Posterior cingulate gyrus (tissue), 11 donors: Measurements from ENCODE around the gene SND1.

ENCODE experiments used
- DNase-seq, 10 donors: peaks; one replicate each; pipeline versions ENCODE4 v3.0.0 to v3.0.0-alpha.2; 2020 to 2021; ENCODE audit warnings: mixed read lengths in 3 of 10
- intact Hi-C: fragments of 100-400 bp; cut with DNase I; formaldehyde crosslinking; loops from one replicate; pipeline ENCODE4 v1.15.1; 2023

Gene SND1

DNA sequence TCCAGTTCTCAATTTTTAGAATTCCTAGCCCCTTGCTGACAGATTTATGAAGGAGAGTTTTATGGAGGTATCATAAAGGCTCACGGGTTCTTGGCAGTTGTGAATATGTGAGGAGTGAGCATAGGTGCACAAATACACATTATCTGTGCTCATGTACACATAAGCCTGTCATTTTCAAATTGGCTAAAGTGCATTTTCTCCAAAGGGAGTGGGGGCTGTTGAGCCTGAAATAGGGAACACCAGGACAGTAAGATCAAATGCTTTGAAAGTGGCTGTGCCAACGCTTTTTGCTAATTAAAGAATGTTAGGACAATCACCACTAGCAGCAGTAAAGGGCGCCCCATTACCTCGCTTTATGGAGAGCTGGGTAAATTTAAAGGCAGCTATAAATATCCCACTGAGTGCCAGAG, 387.6 kb downstream of the SND1 start:
- intact Hi-C loops: no loop called here
- no peak for DNase-seq

GRCh38 chr7:128040205-128040604, 388.2 kb downstream of the SND1 start:
- intact Hi-C loops: no loop called here
- no peak for DNase-seq

DNA sequence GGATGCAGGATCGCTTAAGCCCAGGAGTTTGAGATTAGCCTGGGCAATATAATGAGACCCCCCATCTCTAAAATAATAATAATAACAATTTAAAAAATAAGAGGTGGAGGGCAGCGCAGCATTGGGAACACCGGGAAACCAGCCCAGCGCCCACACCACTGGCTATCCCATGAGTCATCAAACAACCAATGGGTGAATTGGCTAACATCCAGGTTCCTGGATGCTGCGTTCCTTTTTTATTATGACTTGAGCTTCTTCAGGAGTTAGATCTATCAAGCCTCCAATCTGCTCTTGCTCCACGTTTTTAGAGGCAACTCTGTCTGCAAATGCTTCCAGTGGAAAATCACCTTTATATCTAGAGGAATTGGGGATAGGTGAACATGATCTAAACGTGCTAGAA, 389.2 kb downstream of the SND1 start:
- no peak for DNase-seq
- intact Hi-C loops: no loop called here

DNA sequence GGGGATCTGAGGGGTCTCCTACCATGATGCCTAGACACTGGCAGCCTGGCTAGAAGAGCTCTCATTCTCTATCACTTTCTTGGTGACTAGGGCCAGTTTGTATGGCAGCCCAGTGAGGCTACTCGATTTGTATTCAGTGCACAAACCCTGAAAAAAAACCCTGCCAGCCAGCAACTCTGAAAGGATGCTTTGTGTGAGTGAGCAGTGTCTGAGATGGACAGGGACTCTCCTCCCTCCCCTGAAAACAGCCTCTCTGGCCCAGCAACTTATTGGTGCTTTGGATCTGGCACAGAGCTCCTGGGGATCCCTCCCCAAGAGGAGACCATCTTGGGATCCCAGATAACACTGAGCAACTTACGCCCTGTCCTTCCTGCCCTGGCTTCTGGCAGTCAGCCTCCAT, 390.0 kb downstream of the SND1 start:
- DNase-seq: peak in 8 of 10 donors; percentile 47 to 95 (median 72)
- intact Hi-C loops: no loop called here

GRCh38 chr7:128044064-128044463, 392.1 kb downstream of the SND1 start:
- intact Hi-C loops: no loop called here

DNA sequence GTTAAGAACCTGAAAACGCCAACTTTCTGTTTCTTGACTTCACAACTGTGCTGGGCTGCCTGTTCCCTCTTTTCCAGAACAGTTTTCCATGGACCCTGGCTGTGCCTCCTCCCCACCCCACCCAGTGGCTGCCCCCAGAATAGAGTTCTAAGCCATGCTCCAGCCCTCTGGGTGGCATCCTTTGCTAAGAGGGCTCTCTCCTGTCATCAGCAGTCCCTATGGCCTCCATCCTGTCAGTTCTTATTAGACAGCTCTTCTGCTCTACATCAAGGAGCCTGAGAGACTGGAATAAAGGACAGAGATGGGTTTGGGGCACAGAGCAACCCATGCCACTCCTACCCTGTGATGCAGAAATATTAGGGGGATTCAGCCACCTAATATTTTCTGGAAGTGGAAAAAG, 393.2 kb downstream of the SND1 start:
- peak in 1 of 10 donors; percentile 66 for DNase-seq
- intact Hi-C loops: no loop called here

More at GRCh38 chr7:128044064-128044463, 392.1 kb downstream of the SND1 start:
- DNase-seq: no peak

DNA sequence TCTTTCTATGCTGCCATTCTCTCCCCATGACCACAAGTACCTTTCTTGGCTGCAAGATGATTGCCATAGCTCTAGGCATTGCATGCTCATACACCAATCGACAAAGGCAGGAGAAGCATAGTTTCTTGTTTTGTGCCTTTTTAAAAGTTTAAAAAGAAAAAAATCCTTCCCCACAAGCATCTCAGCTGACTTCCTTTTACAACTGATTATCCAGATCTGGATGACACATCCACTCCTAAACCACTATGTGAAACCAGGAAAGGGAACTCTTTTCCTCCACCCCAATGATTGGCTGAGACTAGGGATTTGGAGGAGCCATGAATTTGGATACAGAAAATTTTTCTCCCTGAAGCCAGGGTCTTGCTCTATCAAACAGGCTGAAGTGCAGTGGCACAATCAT, 393.8 kb downstream of the SND1 start:
- DNase-seq: no peak
- intact Hi-C loops: no loop called here

DNA sequence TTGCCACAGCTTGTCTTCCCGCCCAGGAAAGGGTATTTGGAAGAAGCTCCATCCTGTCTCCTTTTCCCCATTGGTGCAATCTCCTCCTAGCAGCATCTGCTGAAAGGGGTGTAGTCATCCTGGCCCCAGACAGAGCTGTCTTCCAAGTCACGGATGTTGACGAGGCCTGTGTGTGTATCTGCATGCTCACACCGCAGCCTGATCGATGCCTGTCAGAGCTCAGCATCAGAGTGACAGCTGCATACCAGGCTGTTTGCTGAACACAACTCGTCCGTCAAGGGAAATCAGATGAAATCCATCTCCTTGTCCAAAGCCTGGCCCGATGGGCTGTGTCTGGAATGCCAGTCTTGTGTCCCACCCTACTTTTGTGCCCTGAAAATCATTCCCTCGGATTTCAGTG, 400.4 kb downstream of the SND1 start:
- intact Hi-C loops: no loop called here

GRCh38 chr7:128053023-128053422, 401.0 kb downstream of the SND1 start:
- no peak for DNase-seq

More for the DNA sequence above, 400.4 kb downstream of the SND1 start:
- DNase-seq: no peak

GRCh38 chr7:128053991-128054390, 402.0 kb downstream of the SND1 start:
- peak in 1 of 10 donors; percentile 66 for DNase-seq
- intact Hi-C loops: no loop called here

More at GRCh38 chr7:128053023-128053422, 401.0 kb downstream of the SND1 start:
- intact Hi-C loops: no loop called here

GRCh38 chr7:128054511-128054910, 402.5 kb downstream of the SND1 start:
- no peak for DNase-seq
- intact Hi-C loops: no loop called here

DNA sequence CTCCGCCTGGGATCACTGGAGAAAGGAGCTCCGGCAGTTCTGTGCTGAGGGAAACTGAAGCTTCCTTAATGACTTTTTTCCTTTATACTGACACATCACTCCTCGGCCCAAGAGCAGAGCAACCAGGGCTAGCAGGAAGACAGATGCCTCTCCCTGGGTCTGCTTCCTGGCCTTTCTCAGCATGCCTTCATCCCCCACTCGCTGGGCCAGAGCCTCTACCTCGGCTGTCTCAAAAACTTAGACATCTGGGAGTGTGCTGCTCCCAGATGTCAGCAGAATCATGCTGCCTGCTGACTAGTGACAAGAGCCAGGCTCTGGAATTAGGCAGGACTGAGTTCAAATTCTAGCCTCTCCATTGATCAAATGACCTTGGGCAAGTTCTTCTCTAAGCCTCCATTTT, 403.6 kb downstream of the SND1 start:
- DNase-seq: no peak
- intact Hi-C loops: no loop called here

DNA sequence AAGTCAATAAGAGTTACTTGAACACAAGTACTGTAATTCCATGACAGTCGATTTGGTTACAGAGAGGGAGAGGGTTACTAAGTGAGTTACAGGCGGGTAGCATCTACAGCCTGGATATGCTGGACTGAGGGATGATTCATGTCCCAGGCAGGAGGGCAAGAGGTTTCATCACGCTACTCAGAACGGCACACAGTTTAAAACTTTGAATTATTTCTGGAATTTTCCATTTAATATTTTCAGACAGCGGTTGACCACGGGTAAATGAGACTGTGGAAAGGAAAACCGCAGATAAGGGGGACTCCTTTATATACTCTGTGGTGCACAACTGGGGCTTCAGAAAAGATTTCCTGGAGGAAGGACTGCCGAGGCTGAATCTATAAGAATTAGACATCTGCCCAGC, 404.9 kb downstream of the SND1 start:
- intact Hi-C loops: no loop called here

GRCh38 chr7:128057909-128058308, 405.9 kb downstream of the SND1 start:
- intact Hi-C loops: no loop called here
- no peak for DNase-seq

More for the DNA sequence above, 404.9 kb downstream of the SND1 start:
- DNase-seq: no peak

GRCh38 chr7:128059143-128059988, 407.4 kb downstream of the SND1 start:
- peak in 1 of 10 donors; percentile 64 for DNase-seq
- intact Hi-C loops: no loop called here

DNA sequence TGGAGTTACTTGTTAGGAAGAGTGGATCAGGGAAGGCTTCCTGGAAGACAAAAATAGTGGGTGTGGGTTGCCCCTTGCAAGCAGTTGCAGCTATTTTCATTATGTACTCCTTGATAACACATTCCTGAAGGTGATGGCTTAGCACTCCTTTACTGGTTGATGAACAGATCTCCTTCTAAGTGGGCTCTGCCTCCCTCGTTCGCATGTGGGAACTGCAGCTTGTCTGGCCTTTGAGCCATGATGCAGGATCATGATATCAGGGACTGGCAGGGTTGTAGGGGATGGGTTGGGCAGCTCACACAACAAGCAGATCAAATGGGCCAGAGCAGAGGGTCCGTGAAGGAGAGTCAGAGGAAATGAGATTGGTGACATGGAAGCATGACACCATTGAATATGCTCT, 408.0 kb downstream of the SND1 start:
- intact Hi-C loops: no loop called here
- DNase-seq: peak in 1 of 10 donors; percentile 74

- DNase-seq: peak in 3 of 10 donors; percentile 39 to 88 (median 86)
- intact Hi-C loops: no loop called here
Observed at GRCh38 chr7:128063088-128063487, 411.1 kb downstream of the SND1 start.

DNA sequence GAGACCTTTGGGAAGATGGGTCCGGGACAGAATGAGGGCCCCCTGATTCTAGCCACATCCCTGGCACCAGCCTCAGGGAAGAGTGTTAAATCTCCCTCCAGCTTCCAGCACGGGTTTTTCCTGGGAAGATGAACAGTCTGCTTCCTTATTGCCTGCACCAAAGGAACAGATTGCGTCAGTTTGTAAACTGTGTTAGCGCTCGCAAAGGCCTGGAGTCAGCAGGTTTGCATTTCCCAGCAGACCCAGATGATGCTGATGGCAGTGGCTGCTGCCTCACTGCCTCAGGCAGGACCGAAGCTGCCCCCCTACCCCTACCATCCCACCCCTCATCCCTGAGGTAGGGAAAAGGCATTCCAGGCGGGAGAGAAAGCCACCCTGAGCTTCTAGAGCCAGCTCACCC, 413.9 kb downstream of the SND1 start:
- DNase-seq: peak in 3 of 10 donors; percentile 42 to 87 (median 86)
- intact Hi-C loops: no loop called here

GRCh38 chr7:128066395-128066794, 414.4 kb downstream of the SND1 start:
- intact Hi-C loops: no loop called here
- DNase-seq: peak in 1 of 10 donors; percentile 21

DNA sequence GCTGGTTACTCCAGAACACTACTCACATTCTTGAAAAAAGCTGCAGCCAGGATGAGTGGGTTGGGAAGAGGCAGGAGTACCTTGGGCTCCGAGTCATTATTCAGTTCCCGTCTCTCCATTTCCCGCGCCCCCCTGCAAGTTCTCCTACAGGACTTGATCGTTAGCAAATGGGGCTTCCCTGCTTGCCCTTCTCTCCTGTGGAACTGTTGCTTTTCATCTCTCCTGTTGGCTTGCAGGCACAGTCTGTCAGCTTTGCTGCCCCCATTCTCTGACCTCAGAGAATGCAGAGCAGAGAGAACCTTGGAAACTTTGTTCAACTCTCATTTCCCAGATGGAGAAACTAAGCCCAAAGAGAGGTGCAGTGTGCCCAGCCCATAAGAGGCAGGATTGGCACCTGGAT, 414.9 kb downstream of the SND1 start:
- intact Hi-C loops: no loop called here

DNA sequence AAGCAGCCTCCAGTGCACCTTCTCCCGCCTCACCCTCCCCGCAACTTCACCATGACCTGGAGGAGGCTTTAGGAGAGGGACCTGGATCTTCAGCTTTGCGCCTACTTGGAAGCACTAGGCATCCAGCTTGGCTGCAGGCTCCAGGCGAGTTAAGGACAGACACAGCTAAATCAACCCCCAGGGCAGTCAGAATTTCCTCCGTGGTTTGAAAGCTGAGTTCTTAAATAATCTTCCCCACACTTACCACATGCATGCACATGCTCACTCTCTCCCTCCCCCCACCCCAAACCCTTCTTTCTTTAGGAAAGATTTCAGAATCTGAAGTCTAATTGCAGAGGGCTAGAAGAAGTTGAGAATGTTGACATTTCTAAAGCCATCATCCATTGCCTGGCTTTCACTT, 416.0 kb downstream of the SND1 start:
- intact Hi-C loops: no loop called here
- peak in 2 of 10 donors; percentile 24 to 26 for DNase-seq

More for the DNA sequence above, 414.9 kb downstream of the SND1 start:
- DNase-seq: peak in 2 of 10 donors; percentile 35 to 61

DNA sequence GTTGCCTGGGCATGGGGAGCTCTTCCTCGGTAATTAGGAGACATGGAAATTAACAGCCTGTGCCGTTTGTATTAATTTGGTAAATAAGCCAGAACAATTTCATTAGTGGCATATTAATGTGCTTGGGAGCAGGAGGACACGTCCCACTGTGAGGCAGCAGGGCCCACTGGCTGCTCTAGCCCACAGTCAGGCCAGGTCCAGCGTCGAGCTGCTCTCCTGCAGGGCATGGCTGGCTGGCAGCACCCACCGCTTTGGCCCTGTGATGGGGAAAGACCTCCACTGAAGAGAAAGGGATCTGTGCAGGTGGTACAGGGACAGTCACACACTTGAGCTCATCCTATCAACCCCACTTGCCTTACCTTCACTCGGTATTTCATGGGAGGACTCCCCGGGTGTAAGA, 416.8 kb downstream of the SND1 start:
- peak in 2 of 10 donors; percentile 59 to 65 for DNase-seq
- intact Hi-C loops: no loop called here
